HG03457 (cell line): ENCODE data around the gene TET2.
A peak's percentile ranks its signal among the peaks of the same experiment; 100 is the strongest.

Experiments used
- ATAC-seq: cut with Tn5 transposase; IDR thresholded peaks from one replicate; pipeline ENCODE4 v1.9.1; 2021; ENCODE audit warnings: moderate number of reproducible peaks; ENCODE audit not compliant: unreplicated experiment

TET2 gene

GRCh38 chr4:105181259-105181658 lies 34.6 kb downstream of the TET2 start:
- ATAC-seq: no peak

- ATAC-seq: no peak
These were observed 35.5 kb downstream of the TET2 start for GRCh38 chr4:105182211-105182610.

- ATAC-seq: no peak
These were observed 37.8 kb downstream of the TET2 start for GRCh38 chr4:105184316-105184980.

GRCh38 chr4:105186701-105187161 lies 40.1 kb downstream of the TET2 start:
- no peak for ATAC-seq

GRCh38 chr4:105189855-105190650 lies 43.4 kb downstream of the TET2 start:
- no peak for ATAC-seq

- ATAC-seq: peak; percentile 62
These were observed 45.0 kb downstream of the TET2 start for GRCh38 chr4:105191621-105192210.

- ATAC-seq: no peak
These were observed 45.8 kb downstream of the TET2 start for GRCh38 chr4:105192474-105192873.

GRCh38 chr4:105192910-105193309 lies 46.2 kb downstream of the TET2 start:
- no peak for ATAC-seq

- no peak for ATAC-seq
These were observed 46.9 kb downstream of the TET2 start for GRCh38 chr4:105193536-105193935.

- peak; percentile 77 for ATAC-seq
These were observed 47.9 kb downstream of the TET2 start for GRCh38 chr4:105194328-105195231.

GRCh38 chr4:105196523-105197145 lies 50.0 kb downstream of the TET2 start:
- ATAC-seq: no peak

- no peak for ATAC-seq
These were observed 51.1 kb downstream of the TET2 start for GRCh38 chr4:105197777-105198176.

GRCh38 chr4:105198541-105198940 lies 51.9 kb downstream of the TET2 start:
- ATAC-seq: no peak

- ATAC-seq: no peak
These were observed 59.5 kb downstream of the TET2 start for GRCh38 chr4:105206214-105206613.

GRCh38 chr4:105207386-105207785 lies 60.7 kb downstream of the TET2 start:
- ATAC-seq: no peak

- ATAC-seq: no peak
These were observed 61.9 kb downstream of the TET2 start for GRCh38 chr4:105208561-105208960.

GRCh38 chr4:105210916-105211315 lies 64.2 kb downstream of the TET2 start:
- ATAC-seq: no peak

GRCh38 chr4:105215609-105216313 lies 69.1 kb downstream of the TET2 start:
- peak; percentile 68 for ATAC-seq

GRCh38 chr4:105225500-105225899 lies 78.8 kb downstream of the TET2 start:
- no peak for ATAC-seq

- no peak for ATAC-seq
These were observed 80.4 kb downstream of the TET2 start for GRCh38 chr4:105227054-105227453.
